Upper lobe of left lung (tissue), 4 donors: ENCODE measurements around the gene TNFAIP2.

Experiments
- CTCF ChIP-seq, 6 experiments: fragments of 450-650 bp in 4 of 6; fragments of 200-600 bp in 2 of 6; sonication (generic) in 2 of 6; IDR thresholded peaks; one replicate each; pipeline ENCODE4 v1.5.1; 2016 to 2019; ENCODE audit warnings: antibody characterized with exemption in 6 of 6
- EP300 ChIP-seq, 4 donors: sonication (generic); formaldehyde crosslinking; IDR thresholded peaks; one replicate each; pipeline ENCODE4 v1.5.1; 2017; ENCODE audit warnings: antibody characterized with exemption in 4 of 4, control low read depth in 2 of 4
- POLR2A ChIP-seq, 4 donors: fragments of 450-650 bp; IDR thresholded peaks; one replicate each; pipeline ENCODE4 v1.5.1; 2016 to 2017; ENCODE audit warnings: antibody characterized with exemption in 4 of 4, mild to moderate bottlenecking in 2 of 4
- POLR2AphosphoS5 ChIP-seq, 2 donors: sonication (generic); formaldehyde crosslinking; IDR thresholded peaks; one replicate each; pipeline ENCODE4 v1.5.1; 2017; ENCODE audit warnings: antibody characterized with exemption in 2 of 2

DNA sequence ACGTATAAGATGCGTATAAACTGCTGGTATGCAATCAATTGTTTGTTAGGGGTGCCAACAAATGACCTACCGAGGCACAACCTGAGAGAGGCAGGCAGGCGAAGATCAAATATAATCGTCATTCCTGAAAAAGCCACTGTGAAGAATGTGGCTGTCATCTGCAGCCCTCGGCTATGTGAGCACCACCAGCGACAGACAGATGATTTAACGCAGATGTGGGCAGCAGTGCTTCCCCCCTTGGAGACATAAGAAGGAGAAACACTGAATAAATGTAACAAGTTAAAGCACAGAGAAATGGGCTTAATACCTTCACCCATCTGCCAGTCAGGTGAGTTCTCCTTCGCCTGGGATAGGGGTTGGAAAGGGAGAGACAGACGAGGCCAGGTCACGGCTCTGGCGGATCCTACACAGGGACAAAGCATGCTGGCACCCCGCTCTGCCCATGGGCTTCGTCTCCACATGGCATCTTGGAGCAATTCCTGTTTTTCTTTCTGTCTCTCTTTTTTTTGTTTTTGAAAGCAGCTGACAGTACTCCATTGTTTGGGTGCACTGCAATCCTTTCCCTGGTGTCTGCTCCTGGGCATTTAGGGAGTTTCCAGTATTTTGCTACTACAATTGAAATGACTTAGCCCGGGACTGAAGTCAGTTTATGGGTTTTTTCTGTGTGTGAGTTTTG is 28.1 kb downstream of the TNFAIP2 start:
- TF ChIP-seq CTCF (IDR thresholded peaks at IDR 0.05) (no peak), POLR2A (IDR thresholded peaks at IDR 0.05) (no peak), EP300 (IDR thresholded peaks at IDR 0.05) (no peak), POLR2AphosphoS5 (IDR thresholded peaks at IDR 0.05) (no peak)
